H1 (cell line): ENCODE results near the gene SYT2. TPM values are rescaled to one million over a fixed set of nuclear protein-coding genes. Genes with fewer than 3 reads are reported as not detected.
A peak's percentile ranks its signal among the peaks of the same experiment; 100 is the strongest.

Experiments
- CTCF ChIA-PET: fragments of 300-600 bp; sonication (Branson Sonifier 250); formaldehyde crosslinking; loops from one replicate; lab custom pipeline; 2021; ENCODE audit not compliant: partially characterized antibody; lab: Charles Lee
- POLR2A ChIA-PET: fragments of 300-600 bp; sonication (Branson Sonifier 250); formaldehyde crosslinking; loops from one replicate; lab custom pipeline; 2021; ENCODE audit warnings: inconsistent platforms; ENCODE audit not compliant: partially characterized antibody; lab: Charles Lee
- DNase-seq, 2 experiments: peaks; one replicate each; pipeline versions ENCODE4 v3.0.0 to v3.0.0-alpha.2; 2010 to 2022; ENCODE audit warnings: low spot score in 2 of 2, low read depth in 1 of 2, mixed read lengths in 1 of 2
- FAIRE-seq: peaks from 2 replicates; lab custom pipeline; 2011; peaks lifted over from hg19 to GRCh38; lab: Jason Lieb, UNC
- H2AFZ ChIP-seq: 2 replicates; pipeline ENCODE4 v1.8.1; 2012; ENCODE audit warnings: low read length, inconsistent platforms
- H2AK5ac ChIP-seq: 2 replicates; pipeline ENCODE4 v1.6.1; 2013; ENCODE audit warnings: low read depth, low read length
- H2BK120ac ChIP-seq: replicated peaks from 2 replicates; pipeline ENCODE3; 2013; ENCODE audit warnings: low read depth, low read length, inconsistent platforms
- H2BK12ac ChIP-seq: 2 replicates; pipeline ENCODE4 v1.6.1; 2013; ENCODE audit warnings: low read depth, low read length
- H2BK15ac ChIP-seq: 2 replicates; pipeline ENCODE4 v1.6.1; 2013; ENCODE audit warnings: low read length
- H2BK20ac ChIP-seq: 2 replicates; pipeline ENCODE4 v1.6.1; 2013; ENCODE audit warnings: low read length
- H2BK5ac ChIP-seq: 2 replicates; pipeline ENCODE4 v1.6.1; 2013; ENCODE audit warnings: low read depth, low read length
- H3K14ac ChIP-seq: 2 replicates; pipeline ENCODE4 v1.6.1; 2013; ENCODE audit warnings: inconsistent platforms; ENCODE audit not compliant: insufficient read length
- H3K18ac ChIP-seq: 2 replicates; pipeline ENCODE4 v1.6.1; 2013; ENCODE audit warnings: low read length; ENCODE audit errors: extremely low read depth
- H3K23ac ChIP-seq: 2 replicates; pipeline ENCODE4 v1.6.1; 2013; ENCODE audit warnings: inconsistent platforms; ENCODE audit not compliant: insufficient read length
- H3K23me2 ChIP-seq: 2 replicates; pipeline ENCODE4 v1.6.1; 2013; ENCODE audit warnings: low read depth, low read length
- H3K27ac ChIP-seq: 2 replicates; pipeline ENCODE4 v1.6.1; 2011; ENCODE audit warnings: low read depth, low read length, inconsistent platforms
- H3K27me3 ChIP-seq, 4 experiments: replicated peaks in 1 of 4; 1 replicate in 1 of 4; 2 replicates in 3 of 4; pipeline versions ENCODE4 v1.6.1 to v1.8.1; 2011 to 2013; ENCODE audit warnings: low read length in 3 of 4, mild to moderate bottlenecking in 3 of 4, inconsistent platforms in 2 of 4, mixed read lengths in 2 of 4, moderate library complexity in 1 of 4; ENCODE audit not compliant: control insufficient read depth in 3 of 4, insufficient read depth in 3 of 4; ENCODE audit errors: extremely low read depth in 1 of 4
- H3K36me3 ChIP-seq, 4 experiments: 2 replicates each; pipeline versions ENCODE4 v1.6.1 to v1.8.1; 2011 to 2013; ENCODE audit warnings: mild to moderate bottlenecking in 4 of 4, low read length in 3 of 4, moderate library complexity in 2 of 4, control low read depth in 1 of 4, inconsistent platforms in 1 of 4; ENCODE audit not compliant: insufficient read depth in 4 of 4, control insufficient read depth in 2 of 4
- H3K4ac ChIP-seq: replicated peaks from 2 replicates; pipeline ENCODE3; 2013; ENCODE audit warnings: low read length, low read depth, mixed read lengths, inconsistent platforms; ENCODE audit not compliant: insufficient read length
- H3K4me1 ChIP-seq, 4 experiments: replicated peaks in 1 of 4; 1 replicate in 1 of 4; 2 replicates in 3 of 4; pipeline versions ENCODE4 v1.6.1 to v1.8.1; 2011 to 2013; ENCODE audit warnings: low read length in 3 of 4, inconsistent platforms in 2 of 4, mixed read lengths in 1 of 4; ENCODE audit not compliant: insufficient read depth in 4 of 4, control insufficient read depth in 3 of 4
- H3K4me2 ChIP-seq, 2 experiments: 2 replicates each; pipeline versions ENCODE4 v1.6.1 to v1.8.1; 2011 to 2013; ENCODE audit warnings: low read depth in 2 of 2, low read length in 2 of 2, control low read depth in 1 of 2, inconsistent platforms in 1 of 2, mild to moderate bottlenecking in 1 of 2; ENCODE audit not compliant: insufficient read depth in 1 of 2
- H3K4me3 ChIP-seq, 4 experiments: fragments of 200-600, 300-600 bp in 1 of 4; sonication (generic), shearing (Covaris generic), sonication (Bioruptor Twin) in 1 of 4; 2 replicates each; pipeline versions ENCODE4 v1.5.1 to v1.8.1; 2011 to 2016; ENCODE audit warnings: low read length in 4 of 4, low read depth in 3 of 4, control low read depth in 2 of 4, inconsistent platforms in 2 of 4, mild to moderate bottlenecking in 2 of 4, mixed read lengths in 1 of 4, moderate library complexity in 1 of 4; ENCODE audit not compliant: insufficient read depth in 2 of 4; ENCODE audit errors: extremely low read depth in 1 of 4
- H3K56ac ChIP-seq: replicated peaks from 2 replicates; pipeline ENCODE3; 2013; ENCODE audit warnings: low read depth, mild to moderate bottlenecking, mixed read lengths, low read length, inconsistent platforms; ENCODE audit not compliant: insufficient read length
- H3K79me1 ChIP-seq: 2 replicates; pipeline ENCODE4 v1.6.1; 2013; ENCODE audit warnings: low read depth, low read length, control low read depth
- H3K79me2 ChIP-seq, 2 experiments: 2 replicates each; pipeline versions ENCODE4 v1.6.1 to v1.8.1; 2012 to 2013; ENCODE audit warnings: low read length in 2 of 2, mild to moderate bottlenecking in 2 of 2, inconsistent platforms in 1 of 2; ENCODE audit not compliant: insufficient read depth in 2 of 2, control insufficient read depth in 1 of 2
- H3K9ac ChIP-seq, 4 experiments: replicated peaks in 1 of 4; 1 replicate in 1 of 4; 2 replicates in 3 of 4; pipeline versions ENCODE4 v1.6.1 to v1.8.1; 2011 to 2013; ENCODE audit warnings: low read depth in 3 of 4, low read length in 3 of 4, control low read depth in 2 of 4, mild to moderate bottlenecking in 2 of 4, moderate library complexity in 2 of 4, inconsistent platforms in 1 of 4; ENCODE audit errors: extremely low read depth in 1 of 4
- H3K9me3 ChIP-seq, 2 experiments: 2 replicates each; pipeline versions ENCODE4 v1.6.1 to v1.8.1; 2012 to 2013; ENCODE audit warnings: mild to moderate bottlenecking in 2 of 2, moderate library complexity in 2 of 2, control low read depth in 1 of 2, inconsistent platforms in 1 of 2, low read depth in 1 of 2, low read length in 1 of 2, mixed read lengths in 1 of 2; ENCODE audit not compliant: insufficient read depth in 2 of 2
- H4K20me1 ChIP-seq, 2 experiments: replicated peaks in 1 of 2; 2 replicates each; pipeline versions ENCODE3 to v1.8.1; 2011 to 2013; ENCODE audit warnings: inconsistent platforms in 2 of 2, low read length in 2 of 2, mild to moderate bottlenecking in 1 of 2; ENCODE audit not compliant: insufficient read depth in 2 of 2, control insufficient read depth in 1 of 2
- H4K5ac ChIP-seq: 2 replicates; pipeline ENCODE4 v1.6.1; 2013; ENCODE audit warnings: low read length, low read depth, mixed read lengths, inconsistent platforms; ENCODE audit not compliant: insufficient read length
- H4K8ac ChIP-seq: 2 replicates; pipeline ENCODE4 v1.8.0; 2013; ENCODE audit warnings: mild to moderate bottlenecking, moderate library complexity, low read length, inconsistent platforms; ENCODE audit not compliant: insufficient read depth; ENCODE audit errors: extremely low read depth
- H4K91ac ChIP-seq: replicated peaks from 2 replicates; pipeline ENCODE3; 2013; ENCODE audit warnings: low read length, mixed read lengths, inconsistent platforms; ENCODE audit not compliant: insufficient read length
- ASH2L ChIP-seq: fragments of 200-600, 300-600 bp; sonication (generic); IDR thresholded peaks from one replicate; pipeline ENCODE4 v1.7.1; 2017; ENCODE audit warnings: low read length
- BCL11A ChIP-seq, 2 experiments: IDR thresholded peaks; one replicate each; pipeline ENCODE4 v1.6.1; 2011; ENCODE audit warnings: low read depth in 2 of 2, low read length in 2 of 2, mild to moderate bottlenecking in 2 of 2
- SP1 ChIP-seq: IDR thresholded peaks from 2 replicates; pipeline ENCODE4 v1.6.1; 2011; ENCODE audit warnings: low read depth, low read length
- TAF1 ChIP-seq: IDR thresholded peaks from 2 replicates; pipeline ENCODE4 v1.6.1; 2011; ENCODE audit warnings: mild to moderate bottlenecking, low read depth, low read length
- WGBS, 2 experiments: shearing (Covaris generic) in 1 of 2; methylation state at CpG; one replicate each; pipeline versions ENCODE4 v1.1.6 to v1.1.7; 2013 to 2015; ENCODE audit warnings: low lambda C conversion rate in 2 of 2, mixed read lengths in 2 of 2, inconsistent platforms in 1 of 2, low coverage in 1 of 2, missing lambda C conversion rate in 1 of 2; ENCODE audit not compliant: insufficient replicate concordance in 2 of 2, insufficient coverage in 1 of 2, insufficient read length in 1 of 2; ENCODE audit errors: extremely low coverage in 1 of 2, missing lambda C conversion rate in 1 of 2; 5-methylcytosine and 5-hydroxymethylcytosine counted together
- polyA plus RNA-seq, 7 experiments: library from polyadenylated mRNA; depleted of rRNA in 3 of 7; stranded (reverse) in 5 of 7; unstranded in 2 of 7; fragments of >200 nt in 5 of 7; fragments of 200-250 nt in 2 of 7; gene quantifications; 1 replicate in 5 of 7; 2 replicates in 1 of 7; 4 replicates in 1 of 7; pipeline versions ENCODE4 v1.2.1 to v1.2.3, GENCODE V29; 2011 to 2013; ENCODE audit warnings: missing spikeins in 2 of 7, mixed read lengths in 2 of 7
- total RNA-seq: library from RNA; stranded (reverse); fragmentation: NEBNext Ultra II Directional; extraction: Animal tissue kit (Norgen Biotek cat#: 25700); gene quantifications from 2 replicates; pipeline ENCODE4 v1.2.1, GENCODE V29; 2021

SYT2 gene
- total and polyA plus RNA-seq, 2 of the 8 experiments (the other 6 are each of a cell fraction or from before 2014, with no cell fraction given): 2.8 to 11.0 TPM

- peak overlapping the region; percentile 47 to 85 for H3K4me2 ChIP-seq
- no peak overlapping the region for H3K4ac ChIP-seq
- H3K4me1 ChIP-seq: peaks cover 10 to 31% (median 22%) of the 10 kb centered on the region in 4 experiments
- H4K20me1 ChIP-seq: no peaks in the 10 kb centered on the region
- no peaks in the 10 kb centered on the region for H3K9me3 ChIP-seq
- H3K9ac ChIP-seq: no peak overlapping the region
- 55% methylated on average over 9 of the region's 9 CpGs; no CpG with 5 or more reads in 1 of the 2 experiments for WGBS, 2 experiments
- no peak overlapping the region for H4K5ac ChIP-seq
- no peak overlapping the region for H4K91ac ChIP-seq
- H3K79me1 ChIP-seq: no peaks in the 10 kb centered on the region
- H3K36me3 ChIP-seq: no peaks in the 10 kb centered on the region
- H2BK5ac ChIP-seq: no peak overlapping the region
- H2BK20ac ChIP-seq: peak overlapping the region; percentile 44; the same call in 1 of the 2 replicates
- CTCF ChIA-PET: interaction anchor here (0.7 to 14.0 kb wide), 16 partner anchors 10 to 316 kb away, joined by 3 to 180 read pairs (median 5); no protein-coding TSS in a partner anchor
- DNase-seq: no peak
- H2AFZ ChIP-seq: 0 out of 2 replicates have a peak overlapping the region, but pooled peaks have one; percentile 22
- H2BK12ac ChIP-seq: peak overlapping the region; percentile 77; the same call in 1 of the 2 replicates
- H3K79me2 ChIP-seq: no peaks in the 10 kb centered on the region
- peaks cover 12% of the 10 kb centered on the region; the same call in 1 of the 2 replicates for H3K23me2 ChIP-seq
- no peak overlapping the region for H3K4me3 ChIP-seq
- H3K27me3 ChIP-seq: peaks cover 0 to 30% (median 19%) of the 10 kb centered on the region in 4 experiments; a peak in 5 of 7 replicates
- TF ChIP-seq ASH2L: peak; percentile 26
- TF ChIP-seq TAF1: peak; percentile 36; the same call in 1 of the 2 replicates
- TF ChIP-seq SP1: peak; percentile 48; the same call in 1 of the 2 replicates
- TF ChIP-seq BCL11A (IDR thresholded peaks at IDR 0.05; ENCODE audit: low read depth in 2 of 2, low read length in 2 of 2): no peak
- no peak overlapping the region for H2BK120ac ChIP-seq
- H3K27ac ChIP-seq: no peak overlapping the region
- no peak overlapping the region for H4K8ac ChIP-seq
- peak overlapping the region; percentile 65; the same call in 1 of the 2 replicates for H3K18ac ChIP-seq
- POLR2A ChIA-PET: interaction anchor here (0.9 to 1.4 kb wide), 2 partner anchors 11 to 21 kb away, joined by 4 read pairs; no protein-coding TSS in a partner anchor
- no peak overlapping the region for H3K56ac ChIP-seq
- no peak for FAIRE-seq
- no peak overlapping the region for H3K23ac ChIP-seq
- H3K14ac ChIP-seq: no peak overlapping the region
- peak overlapping the region; percentile 77; the same call in 1 of the 2 replicates for H2BK15ac ChIP-seq
- peak overlapping the region; percentile 33; the same call in 1 of the 2 replicates for H2AK5ac ChIP-seq
Measured at GRCh38 chr1:202711949-202712635, 1.8 kb upstream of the SYT2 start.
